D341Med (cell line): ENCODE results near the gene R3HCC1L.

ENCODE experiments used
- DNase-seq: peaks from one replicate; pipeline ENCODE4 v3.0.0; 2012; ENCODE audit warnings: low spot score

R3HCC1L gene

GRCh38 chr10:98134431-98135221 is at the start of gene R3HCC1L:
Gene R3HCC1L, plus strand, starts transcription at chr10:98134657. Its CDS starts 73,458 bp downstream, at chr10:98208115.
- peak; percentile 89 for DNase-seq

DNA sequence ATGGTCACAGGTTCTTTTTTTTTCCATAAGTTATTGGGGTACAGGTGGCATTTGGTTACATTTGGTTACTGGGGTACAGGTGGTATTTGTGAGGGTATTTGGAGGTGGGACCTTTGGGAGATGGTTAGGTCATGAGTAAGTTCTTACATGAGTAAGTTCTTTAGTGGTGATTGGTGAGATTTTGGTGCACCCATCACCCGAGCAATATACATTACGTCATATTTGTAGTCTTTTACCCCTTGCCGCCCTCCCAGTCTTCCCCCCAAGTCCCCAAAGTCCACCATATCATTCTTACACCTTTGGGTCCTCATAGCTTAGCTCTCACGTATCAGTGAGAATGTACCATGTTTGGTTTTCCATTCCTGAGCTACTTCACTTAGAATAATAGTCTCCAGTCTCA is 49.2 kb upstream of the R3HCC1L start:
- no peak for DNase-seq

- DNase-seq: no peak
Observed at GRCh38 chr10:98086837-98087708, 47.4 kb upstream of the R3HCC1L start.

DNA sequence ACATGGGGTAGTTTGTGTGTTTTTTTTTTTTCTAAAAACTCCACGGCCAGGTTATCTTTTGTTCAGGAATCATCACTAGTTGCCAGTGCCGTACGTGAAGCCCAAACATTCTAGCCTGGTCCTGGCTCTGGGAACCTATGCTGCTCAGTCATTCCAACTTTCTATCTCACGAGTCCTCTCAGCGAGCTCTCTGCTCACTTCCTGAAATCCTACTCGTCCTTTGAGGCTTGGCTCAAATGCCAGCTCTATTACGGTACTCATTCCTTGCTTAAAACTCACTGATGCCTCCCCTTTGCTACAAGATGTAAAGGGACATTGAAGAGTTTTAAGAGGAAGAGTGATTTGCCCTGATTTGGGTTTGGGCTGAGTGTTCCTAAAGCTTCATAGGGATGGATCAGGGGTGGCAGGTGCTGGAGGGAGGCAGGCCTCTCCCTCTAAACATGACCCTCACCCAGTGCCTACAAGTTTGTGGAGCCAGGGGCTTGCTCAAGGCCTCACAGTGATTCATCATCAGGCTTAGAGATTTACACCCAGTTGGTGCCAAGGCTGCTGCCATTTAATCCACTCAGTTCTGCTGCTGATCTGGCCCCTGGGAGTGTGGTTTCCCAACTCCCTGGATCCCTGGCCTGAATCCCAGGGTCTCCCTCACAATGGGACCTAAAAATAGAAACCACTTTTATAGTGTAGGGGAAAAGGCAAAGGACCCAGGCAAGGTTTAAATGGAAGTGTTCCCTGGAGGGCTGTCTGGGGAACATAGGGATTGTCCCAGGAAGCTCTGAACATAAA is 46.1 kb upstream of the R3HCC1L start:
- peak; percentile 51 for DNase-seq

GRCh38 chr10:98090822-98091221 is 43.6 kb upstream of the R3HCC1L start:
- DNase-seq: no peak

GRCh38 chr10:98096316-98096715 is 38.1 kb upstream of the R3HCC1L start:
- no peak for DNase-seq

GRCh38 chr10:98096731-98097130 is 37.7 kb upstream of the R3HCC1L start:
- no peak for DNase-seq

DNA sequence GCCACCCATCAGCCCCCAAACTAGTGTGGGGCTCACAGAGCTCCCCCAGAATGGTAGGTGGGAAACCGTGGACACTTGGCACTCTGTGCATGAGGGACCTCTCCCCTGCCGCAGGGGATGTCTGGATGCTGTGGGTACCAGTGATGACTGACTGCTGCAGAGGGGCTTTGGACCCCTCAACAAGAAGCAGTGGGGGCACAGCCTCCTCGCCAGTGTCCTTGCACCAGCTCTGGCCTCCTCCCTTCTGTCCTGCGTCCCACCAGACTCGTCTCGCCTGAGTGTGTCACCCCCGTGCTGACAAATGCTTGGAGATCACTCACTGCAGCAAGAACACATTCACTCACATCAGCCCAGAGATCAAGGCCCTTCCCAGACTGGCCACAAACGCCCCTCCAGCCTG is 37.3 kb upstream of the R3HCC1L start:
- DNase-seq: no peak

DNA sequence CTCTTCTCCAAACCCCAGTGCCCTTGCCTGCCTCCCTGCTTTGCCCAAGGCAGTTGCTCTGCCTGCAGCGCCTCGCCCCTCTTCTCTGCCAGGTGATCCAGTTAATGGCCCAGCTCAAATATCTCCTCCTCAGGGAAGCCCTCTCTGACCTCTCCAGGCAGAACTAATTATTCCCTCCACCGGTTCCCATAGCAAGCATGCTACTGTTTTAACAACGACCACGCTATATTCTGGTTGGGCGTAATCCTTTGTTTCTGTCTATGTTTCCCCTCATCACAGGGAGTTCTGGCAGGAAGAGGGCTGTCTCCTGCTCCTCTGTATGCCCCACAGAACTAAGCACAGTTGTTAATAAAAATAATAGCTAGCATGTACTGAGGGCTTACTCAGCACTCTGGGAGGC is 36.8 kb upstream of the R3HCC1L start:
- no peak for DNase-seq

DNA sequence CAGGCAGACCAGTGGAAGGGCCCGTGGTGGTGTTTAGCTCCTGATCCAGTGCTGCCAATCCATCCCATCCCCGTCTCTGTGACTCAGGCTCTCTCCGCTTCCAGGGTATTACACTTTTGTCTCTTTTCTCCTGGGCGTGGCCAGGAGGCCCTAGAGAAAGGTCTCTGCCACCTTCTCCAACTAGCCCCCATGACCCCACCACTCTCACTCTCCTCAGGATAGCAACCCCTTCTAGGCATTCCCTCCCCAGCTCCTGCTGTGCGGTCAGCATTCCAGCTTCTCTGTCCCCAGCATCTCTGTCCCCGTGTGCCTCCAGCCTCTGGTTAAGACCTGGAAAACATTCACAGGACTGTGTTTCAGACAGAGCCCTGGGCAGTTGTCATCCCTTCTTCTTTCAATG is 36.2 kb upstream of the R3HCC1L start:
- DNase-seq: no peak

DNA sequence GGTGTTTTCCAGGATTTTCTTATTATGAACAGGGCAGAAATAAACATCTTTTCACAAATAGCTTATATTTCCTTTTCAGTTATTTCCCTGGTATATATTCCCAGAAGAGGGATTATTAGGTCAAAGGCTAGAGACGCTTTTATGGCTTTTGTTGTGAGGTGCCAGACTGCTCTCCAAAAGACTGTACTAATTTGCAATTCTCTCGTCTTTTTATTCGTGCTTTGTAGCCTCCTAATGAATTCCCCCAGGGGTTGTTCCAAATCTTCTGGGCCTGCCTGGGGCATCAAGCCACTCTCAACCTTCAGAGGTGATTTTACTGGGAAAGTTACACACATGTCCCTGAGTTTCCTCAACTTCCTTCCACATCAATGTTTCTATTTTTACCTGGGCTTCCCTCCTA is 34.0 kb upstream of the R3HCC1L start:
- DNase-seq: no peak

DNA sequence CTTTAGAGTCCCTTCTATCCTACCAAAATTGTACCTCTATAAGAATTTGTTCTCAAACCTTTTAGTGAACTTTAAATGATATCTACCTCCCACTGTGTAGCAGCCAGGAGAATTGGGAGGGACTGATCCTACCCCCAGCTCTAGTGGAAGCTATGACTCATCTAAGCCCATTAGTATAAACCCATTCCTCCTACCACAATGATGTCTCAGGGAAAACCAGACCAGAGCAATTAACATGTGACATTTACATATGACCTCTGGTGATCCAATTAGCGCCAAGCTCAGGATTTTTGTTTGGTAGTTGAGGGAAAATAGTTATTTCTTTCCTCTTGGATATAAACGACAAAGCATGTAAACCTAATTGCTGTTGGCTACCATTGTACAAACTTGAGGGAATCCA is 33.1 kb upstream of the R3HCC1L start:
- no peak for DNase-seq

GRCh38 chr10:98104125-98104524 is 30.3 kb upstream of the R3HCC1L start:
- no peak for DNase-seq

- no peak for DNase-seq
Observed at GRCh38 chr10:98106531-98106930, 27.9 kb upstream of the R3HCC1L start.

GRCh38 chr10:98107644-98108430 is 26.6 kb upstream of the R3HCC1L start:
- DNase-seq: no peak

DNA sequence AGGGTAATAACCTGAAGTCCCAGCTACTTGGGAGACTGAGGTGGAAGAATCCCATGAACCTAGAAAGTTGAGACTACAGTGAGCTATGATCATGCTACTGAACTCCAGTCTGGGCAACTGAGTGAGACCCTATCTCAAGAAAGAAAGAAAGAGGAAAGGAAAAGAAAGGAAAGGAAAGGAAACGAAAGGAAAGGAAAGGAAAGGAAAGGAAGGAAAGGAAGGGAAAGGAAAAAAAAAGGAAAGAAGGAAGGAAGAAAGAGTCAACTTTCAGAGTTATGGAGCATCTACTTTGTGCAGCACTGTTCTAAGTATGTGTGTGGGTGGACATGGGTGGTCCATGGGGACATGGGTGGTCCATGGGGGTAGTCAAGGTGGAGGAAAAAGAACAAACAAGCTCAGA is 24.1 kb upstream of the R3HCC1L start:
- no peak for DNase-seq

DNA sequence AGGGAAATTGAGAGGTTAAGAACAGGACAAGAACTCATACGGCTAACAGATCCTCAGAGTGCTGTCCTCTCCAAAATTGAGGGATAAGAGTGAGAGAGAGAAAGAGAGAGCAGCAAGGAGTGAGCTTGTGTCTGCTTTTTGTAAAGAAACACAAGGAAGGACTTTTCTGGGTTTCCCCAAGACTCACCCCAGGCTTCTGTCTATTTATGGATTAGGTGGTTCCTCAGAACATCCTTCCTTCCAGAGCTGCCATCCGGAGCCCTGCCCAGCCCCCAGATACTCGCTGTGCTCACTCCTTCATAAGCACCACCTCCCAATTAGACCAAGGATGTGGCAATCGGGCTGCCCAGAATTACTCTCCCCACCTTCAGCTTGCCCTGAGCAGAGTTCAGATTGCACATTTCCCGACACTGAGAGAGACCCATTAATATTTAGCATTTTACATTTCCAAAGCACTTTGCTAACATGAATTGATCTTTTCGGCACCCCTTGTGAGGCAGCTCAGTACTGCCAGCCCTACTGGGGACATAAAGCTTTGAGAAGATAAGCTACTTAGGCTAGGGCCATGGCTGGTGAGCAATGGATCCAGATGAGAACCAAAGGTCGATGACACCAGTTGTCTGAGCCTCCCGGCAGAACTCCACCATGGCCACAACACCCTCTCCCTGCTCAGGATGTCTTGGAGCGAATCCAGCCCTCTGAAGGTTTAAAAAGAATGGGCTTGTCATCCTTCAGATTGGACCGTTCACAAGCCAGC is 19.2 kb upstream of the R3HCC1L start:
- no peak for DNase-seq

GRCh38 chr10:98119891-98120290 is 14.6 kb upstream of the R3HCC1L start:
- DNase-seq: no peak

DNA sequence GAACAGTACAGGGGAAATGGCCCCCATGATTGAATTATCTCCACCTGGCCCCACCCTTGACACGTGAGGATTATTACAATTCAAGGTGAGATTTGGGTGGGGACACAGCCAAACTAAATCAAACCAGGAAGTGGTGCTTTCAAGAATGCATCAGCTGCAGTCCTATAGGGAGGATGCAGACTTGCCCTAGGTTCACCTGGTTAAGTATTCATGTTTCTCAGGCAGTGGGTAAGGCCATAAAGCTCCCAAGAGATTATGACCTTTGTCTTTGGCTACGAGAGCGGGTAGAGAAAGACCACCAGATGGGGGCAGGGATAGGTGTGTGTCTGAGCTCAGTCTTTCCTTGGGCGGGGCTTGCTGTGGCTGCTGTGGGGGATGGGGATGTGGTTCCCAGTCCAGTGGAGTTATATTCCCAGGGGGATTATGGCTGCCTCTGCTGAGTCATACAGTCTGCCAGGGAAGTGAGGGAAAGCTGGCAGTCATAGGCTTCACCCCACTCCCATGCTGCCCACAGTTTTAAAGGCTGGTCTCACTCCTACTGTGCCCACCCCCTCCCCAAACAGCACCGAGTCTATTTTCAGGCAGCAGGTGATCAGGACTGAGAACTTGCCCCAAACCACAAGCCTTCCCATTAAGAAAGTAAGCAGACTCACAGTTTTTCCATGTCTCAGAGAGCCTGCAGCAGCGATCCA is 8.4 kb upstream of the R3HCC1L start:
- DNase-seq: no peak

GRCh38 chr10:98128802-98129201 is 5.7 kb upstream of the R3HCC1L start:
- DNase-seq: no peak
